Mesendoderm (in vitro differentiated cells): Measurements from ENCODE around the gene RASGEF1C.

Source experiments
- DNase-seq: peaks from one replicate; pipeline ENCODE4 v3.0.0; 2013
- H2AK5ac ChIP-seq: 2 replicates; pipeline ENCODE4 v1.6.1; 2013; ENCODE audit warnings: low read length, inconsistent platforms
- H2BK120ac ChIP-seq: 2 replicates; pipeline ENCODE4 v1.6.1; 2013; ENCODE audit warnings: low read depth, mild to moderate bottlenecking, low read length, moderate library complexity, mixed read lengths
- H2BK15ac ChIP-seq: replicated peaks from 2 replicates; pipeline ENCODE4 v1.6.1; 2013; ENCODE audit warnings: low read depth, mild to moderate bottlenecking, moderate library complexity
- H2BK5ac ChIP-seq: 2 replicates; pipeline ENCODE4 v1.6.1; 2013; ENCODE audit warnings: low read length, inconsistent platforms
- H3K18ac ChIP-seq: 2 replicates; pipeline ENCODE4 v1.6.1; 2013; ENCODE audit warnings: mild to moderate bottlenecking, low read length, mixed read lengths
- H3K23ac ChIP-seq: one replicate; pipeline ENCODE4 v1.6.1; 2013; ENCODE audit warnings: low read length
- H3K27ac ChIP-seq: 2 replicates; pipeline ENCODE4 v1.5.1; 2013; ENCODE audit warnings: low read depth, mild to moderate bottlenecking, inconsistent platforms, low read length, moderate library complexity
- H3K27me3 ChIP-seq: 2 replicates; pipeline ENCODE4 v1.6.1; 2013; ENCODE audit warnings: low read length, control low read depth, mild to moderate bottlenecking, inconsistent platforms; ENCODE audit not compliant: insufficient read depth, poor library complexity
- H3K36me3 ChIP-seq: 2 replicates; pipeline ENCODE4 v1.6.1; 2013; ENCODE audit warnings: low read length, inconsistent platforms; ENCODE audit not compliant: control insufficient read depth, insufficient read depth
- H3K4ac ChIP-seq: one replicate; pipeline ENCODE4 v1.6.1; 2013; ENCODE audit warnings: low read depth, mild to moderate bottlenecking, low read length, moderate library complexity
- H3K4me1 ChIP-seq: 2 replicates; pipeline ENCODE4 v1.6.1; 2013; ENCODE audit warnings: low read depth, low read length, inconsistent platforms; ENCODE audit not compliant: control insufficient read depth
- H3K4me2 ChIP-seq: 2 replicates; pipeline ENCODE4 v1.6.1; 2013; ENCODE audit warnings: low read length
- H3K4me3 ChIP-seq: 2 replicates; pipeline ENCODE4 v1.5.1; 2013; ENCODE audit warnings: mild to moderate bottlenecking, low read length
- H3K56ac ChIP-seq: one replicate; pipeline ENCODE4 v1.6.1; 2013; ENCODE audit warnings: low read length
- H3K79me1 ChIP-seq: 2 replicates; pipeline ENCODE4 v1.6.1; 2013; ENCODE audit warnings: low read length, inconsistent platforms
- H3K79me2 ChIP-seq: 2 replicates; pipeline ENCODE4 v1.6.1; 2013; ENCODE audit warnings: mild to moderate bottlenecking, low read length; ENCODE audit not compliant: control insufficient read depth, insufficient read depth
- H3K9ac ChIP-seq: 2 replicates; pipeline ENCODE4 v1.6.1; 2013; ENCODE audit warnings: low read length, inconsistent platforms
- H4K5ac ChIP-seq: one replicate; pipeline ENCODE4 v1.6.1; 2013; ENCODE audit warnings: low read length
- H4K8ac ChIP-seq: one replicate; pipeline ENCODE4 v1.6.1; 2013; ENCODE audit warnings: low read depth, mild to moderate bottlenecking, control low read depth, low read length, moderate library complexity
- whole genome bisulfite sequencing: extraction: QIAGEN DNeasy Blood & Tissue Kit; methylation state at CpG from one replicate; pipeline ENCODE4 v1.1.7; 2013; ENCODE audit warnings: low lambda C conversion rate, missing lambda C conversion rate; ENCODE audit not compliant: insufficient coverage; ENCODE audit errors: extremely low coverage; 5-methylcytosine and 5-hydroxymethylcytosine counted together

Gene RASGEF1C

GRCh38 chr5:180173198-180173544, 35.8 kb downstream of the RASGEF1C start:
- no peak overlapping the region for H2BK120ac ChIP-seq
- no peak overlapping the region for H2AK5ac ChIP-seq
- no peak overlapping the region for H4K5ac ChIP-seq
- WGBS, result no CpG with 5 or more reads among the region's 4 CpGs
- no peak overlapping the region for H2BK15ac ChIP-seq
- no peak overlapping the region for H3K4me2 ChIP-seq
- H3K56ac ChIP-seq, result no peak overlapping the region
- no peak overlapping the region for H3K4me3 ChIP-seq
- H3K27me3 ChIP-seq, result no peaks in the 10 kb centered on the region
- no peak for DNase-seq
- no peaks in the 10 kb centered on the region for H3K79me2 ChIP-seq
- no peaks in the 10 kb centered on the region for H3K36me3 ChIP-seq
- H3K23ac ChIP-seq, result no peak overlapping the region
- no peaks in the 10 kb centered on the region for H3K4me1 ChIP-seq
- no peak overlapping the region for H3K9ac ChIP-seq
- no peak overlapping the region for H3K18ac ChIP-seq
- H3K4ac ChIP-seq, result no peak overlapping the region
- no peak overlapping the region for H4K8ac ChIP-seq
- H3K79me1 ChIP-seq, result no peaks in the 10 kb centered on the region
- no peak overlapping the region for H2BK5ac ChIP-seq
- H3K27ac ChIP-seq, result no peak overlapping the region

- Histone ChIP-seq H3K79me2 (no peaks in the 10 kb centered on the region), H2AK5ac (no peak overlapping the region), H2BK15ac (no peak overlapping the region), H3K56ac (no peak overlapping the region), H3K4me2 (no peak overlapping the region), H3K79me1 (no peaks in the 10 kb centered on the region), H4K5ac (no peak overlapping the region), H3K23ac (no peak overlapping the region), H3K18ac (no peak overlapping the region), H2BK120ac (no peak overlapping the region), H3K4me1 (no peaks in the 10 kb centered on the region), H2BK5ac (no peak overlapping the region), H3K27ac (no peak overlapping the region), H3K4me3 (no peak overlapping the region), H3K27me3 (no peaks in the 10 kb centered on the region), H4K8ac (no peak overlapping the region), H3K36me3 (no peaks in the 10 kb centered on the region), H3K9ac (no peak overlapping the region), H3K4ac (no peak overlapping the region)
- WGBS, result no CpG with 5 or more reads among the region's 11 CpGs
- no peak for DNase-seq
These were observed 36.4 kb downstream of the RASGEF1C start for GRCh38 chr5:180172447-180173197.

- no peak overlapping the region for H2BK120ac ChIP-seq
- H4K8ac ChIP-seq, result no peak overlapping the region
- no peaks in the 10 kb centered on the region for H3K36me3 ChIP-seq
- H3K27me3 ChIP-seq, result no peaks in the 10 kb centered on the region
- no peak overlapping the region for H3K4me3 ChIP-seq
- no peak for DNase-seq
- H3K79me2 ChIP-seq, result no peaks in the 10 kb centered on the region
- WGBS, result no CpG with 5 or more reads among the region's 14 CpGs
- H3K4me1 ChIP-seq, result no peaks in the 10 kb centered on the region
- H3K79me1 ChIP-seq, result no peaks in the 10 kb centered on the region
- H3K23ac ChIP-seq, result no peak overlapping the region
- no peak overlapping the region for H3K4me2 ChIP-seq
- H2BK5ac ChIP-seq, result no peak overlapping the region
- H3K9ac ChIP-seq, result no peak overlapping the region
- no peak overlapping the region for H2AK5ac ChIP-seq
- H3K4ac ChIP-seq, result no peak overlapping the region
- H2BK15ac ChIP-seq, result no peak overlapping the region
- H3K56ac ChIP-seq, result no peak overlapping the region
- no peak overlapping the region for H3K27ac ChIP-seq
- H4K5ac ChIP-seq, result no peak overlapping the region
- no peak overlapping the region for H3K18ac ChIP-seq
These were observed 37.4 kb downstream of the RASGEF1C start for GRCh38 chr5:180171568-180172094.

- no peaks in the 10 kb centered on the region for H3K4me1 ChIP-seq
- H3K4me3 ChIP-seq, result no peak overlapping the region
- no CpG with 5 or more reads among the region's 19 CpGs for WGBS
- no peaks in the 10 kb centered on the region for H3K36me3 ChIP-seq
- no peak overlapping the region for H2BK5ac ChIP-seq
- H3K79me2 ChIP-seq, result no peaks in the 10 kb centered on the region
- no peak overlapping the region for H2BK120ac ChIP-seq
- no peaks in the 10 kb centered on the region for H3K27me3 ChIP-seq
- H3K27ac ChIP-seq, result no peak overlapping the region
- no peak overlapping the region for H3K56ac ChIP-seq
- H3K9ac ChIP-seq, result no peak overlapping the region
- H4K8ac ChIP-seq, result no peak overlapping the region
- H4K5ac ChIP-seq, result no peak overlapping the region
- H3K4me2 ChIP-seq, result no peak overlapping the region
- H2BK15ac ChIP-seq, result no peak overlapping the region
- H3K18ac ChIP-seq, result no peak overlapping the region
- H3K79me1 ChIP-seq, result no peaks in the 10 kb centered on the region
- no peak overlapping the region for H2AK5ac ChIP-seq
- no peak for DNase-seq
- H3K4ac ChIP-seq, result no peak overlapping the region
- no peak overlapping the region for H3K23ac ChIP-seq
These were observed 38.0 kb downstream of the RASGEF1C start for GRCh38 chr5:180170810-180171567.

- Histone ChIP-seq H2BK5ac (no peak overlapping the region), H2BK15ac (no peak overlapping the region), H3K4me3 (no peak overlapping the region), H3K4me2 (no peak overlapping the region), H3K56ac (no peak overlapping the region), H2AK5ac (no peak overlapping the region), H4K5ac (no peak overlapping the region), H3K27me3 (no peaks in the 10 kb centered on the region), H3K4ac (no peak overlapping the region), H3K79me2 (no peaks in the 10 kb centered on the region), H3K9ac (no peak overlapping the region), H3K79me1 (no peaks in the 10 kb centered on the region), H4K8ac (no peak overlapping the region), H3K27ac (no peak overlapping the region), H3K23ac (no peak overlapping the region), H3K4me1 (no peaks in the 10 kb centered on the region), H2BK120ac (no peak overlapping the region), H3K36me3 (no peaks in the 10 kb centered on the region), H3K18ac (no peak overlapping the region)
- no peak for DNase-seq
- WGBS, result no CpG with 5 or more reads among the region's 32 CpGs
These were observed 38.8 kb downstream of the RASGEF1C start for GRCh38 chr5:180170106-180170809.
